ENCODE measurements around the gene DSC3.

DNA sequence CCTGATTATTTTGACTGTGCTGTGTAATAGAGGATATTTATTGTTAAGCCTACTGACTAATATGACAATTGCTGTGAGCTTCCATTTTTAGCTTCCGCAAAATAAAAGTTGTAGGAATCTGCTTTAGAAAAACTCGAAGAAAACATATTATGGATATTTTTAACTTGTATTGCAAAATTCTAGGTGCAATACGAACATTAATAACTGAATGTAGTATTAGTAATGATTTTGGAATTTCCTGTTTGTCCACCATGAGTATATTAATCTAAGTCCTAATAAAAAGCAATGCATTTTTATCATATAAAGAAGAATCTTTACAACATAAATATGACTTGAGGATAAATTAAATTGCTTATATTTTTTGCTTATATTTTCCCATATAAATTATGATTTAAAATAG, 2.4 kb upstream of the DSC3 start:
- TF ChIP-seq, protein P1, sequence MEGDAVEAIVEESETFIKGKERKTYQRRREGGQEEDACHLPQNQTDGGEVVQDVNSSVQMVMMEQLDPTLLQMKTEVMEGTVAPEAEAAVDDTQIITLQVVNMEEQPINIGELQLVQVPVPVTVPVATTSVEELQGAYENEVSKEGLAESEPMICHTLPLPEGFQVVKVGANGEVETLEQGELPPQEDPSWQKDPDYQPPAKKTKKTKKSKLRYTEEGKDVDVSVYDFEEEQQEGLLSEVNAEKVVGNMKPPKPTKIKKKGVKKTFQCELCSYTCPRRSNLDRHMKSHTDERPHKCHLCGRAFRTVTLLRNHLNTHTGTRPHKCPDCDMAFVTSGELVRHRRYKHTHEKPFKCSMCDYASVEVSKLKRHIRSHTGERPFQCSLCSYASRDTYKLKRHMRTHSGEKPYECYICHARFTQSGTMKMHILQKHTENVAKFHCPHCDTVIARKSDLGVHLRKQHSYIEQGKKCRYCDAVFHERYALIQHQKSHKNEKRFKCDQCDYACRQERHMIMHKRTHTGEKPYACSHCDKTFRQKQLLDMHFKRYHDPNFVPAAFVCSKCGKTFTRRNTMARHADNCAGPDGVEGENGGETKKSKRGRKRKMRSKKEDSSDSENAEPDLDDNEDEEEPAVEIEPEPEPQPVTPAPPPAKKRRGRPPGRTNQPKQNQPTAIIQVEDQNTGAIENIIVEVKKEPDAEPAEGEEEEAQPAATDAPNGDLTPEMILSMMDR (IDR thresholded peaks at IDR 0.05; ENCODE audit: poor library complexity), result no peak
- no peak for TF ChIP-seq EZH2phosphoT487 (IDR thresholded peaks at IDR 0.05; ENCODE audit: low read depth, severe bottlenecking, unreplicated experiment)

All from hepatocyte (in vitro differentiated cells).